GM12874 (cell line): ENCODE results near the gene USP5.
A peak's percentile ranks its signal among the peaks of the same experiment; 100 is the strongest.

Source experiments
- CTCF ChIP-seq: IDR thresholded peaks from 2 replicates; pipeline ENCODE4 v1.5.1; 2011; ENCODE audit warnings: low read depth, mild to moderate bottlenecking, control low read depth, low read length, moderate library complexity; ENCODE audit not compliant: insufficient read depth

Gene USP5

GRCh38 chr12:6887460-6887859, 35.5 kb downstream of the USP5 start:
- no peak for TF ChIP-seq CTCF

GRCh38 chr12:6888360-6888759, 36.4 kb downstream of the USP5 start:
- TF ChIP-seq CTCF: no peak

- TF ChIP-seq CTCF: peak; percentile 84
These were observed 39.1 kb downstream of the USP5 start for GRCh38 chr12:6890789-6891645.

GRCh38 chr12:6891646-6892001, 39.7 kb downstream of the USP5 start:
- TF ChIP-seq CTCF: no peak

GRCh38 chr12:6894321-6894720, 42.4 kb downstream of the USP5 start:
- no peak for TF ChIP-seq CTCF

- TF ChIP-seq CTCF: no peak
These were observed 45.0 kb downstream of the USP5 start for GRCh38 chr12:6896846-6897435.

- TF ChIP-seq CTCF: no peak
These were observed 47.5 kb downstream of the USP5 start for GRCh38 chr12:6899427-6899826.
